Esophagus muscularis mucosa (tissue), 4 donors: ENCODE data around the gene ZDHHC12. TPM values are rescaled to one million over a fixed set of nuclear protein-coding genes. Genes with fewer than 3 reads are reported as not detected.

Experiments
- DNase-seq: peaks from one replicate; pipeline ENCODE4 v3.0.0-alpha.2; 2017; ENCODE audit errors: extremely low spot score
- H3K27ac ChIP-seq, 4 donors: fragments of 200-600 bp; sonication (generic); replicated peaks in 1 of 4; 1 replicate in 3 of 4; 2 replicates in 1 of 4; pipeline ENCODE4 v1.5.1; 2016 to 2019; ENCODE audit warnings: mild to moderate bottlenecking in 1 of 4
- H3K27me3 ChIP-seq, 4 donors: fragments of 200-600 bp; sonication (generic); one replicate each; pipeline versions ENCODE4 v1.5.1 to v1.6.0; 2016 to 2019
- H3K36me3 ChIP-seq, 4 donors: fragments of 200-600 bp; sonication (generic); one replicate each; pipeline ENCODE4 v1.5.1; 2016 to 2019
- H3K4me1 ChIP-seq, 4 donors: fragments of 200-600 bp; sonication (generic); one replicate each; pipeline ENCODE4 v1.5.1; 2016 to 2019
- H3K4me3 ChIP-seq, 4 donors: fragments of 200-600 bp; sonication (generic); 1 replicate in 2 of 4; 2 replicates in 2 of 4; pipeline ENCODE4 v1.5.1; 2016 to 2019; ENCODE audit warnings: mild to moderate bottlenecking in 4 of 4, moderate library complexity in 1 of 4
- H3K9me3 ChIP-seq, 4 donors: fragments of 200-600 bp; sonication (generic); 1 replicate in 3 of 4; 2 replicates in 1 of 4; pipeline ENCODE4 v1.5.1; 2016 to 2019
- CTCF ChIP-seq, 3 experiments: fragments of 200-600 bp in 2 of 3; fragments of 450-650 bp in 1 of 3; sonication (generic) in 2 of 3; IDR thresholded peaks; one replicate each; pipeline ENCODE4 v1.5.1; 2017 to 2019; ENCODE audit warnings: antibody characterized with exemption in 3 of 3, mild to moderate bottlenecking in 2 of 3, moderate library complexity in 1 of 3
- EP300 ChIP-seq: sonication (generic); formaldehyde crosslinking; IDR thresholded peaks from one replicate; pipeline ENCODE4 v1.6.1; 2017; ENCODE audit warnings: antibody characterized with exemption
- POLR2A ChIP-seq: fragments of 450-650 bp; IDR thresholded peaks from one replicate; pipeline ENCODE4 v1.6.1; 2017; ENCODE audit warnings: antibody characterized with exemption, moderate library complexity, mild to moderate bottlenecking, low read depth
- POLR2AphosphoS5 ChIP-seq, 2 donors: sonication (generic); formaldehyde crosslinking; IDR thresholded peaks; one replicate each; pipeline ENCODE4 v1.6.1; 2017; ENCODE audit warnings: antibody characterized with exemption in 2 of 2
- WGBS: methylation state at CpG from one replicate; pipeline ENCODE4 v1.1.5; 2018; 5-methylcytosine and 5-hydroxymethylcytosine counted together
- intact Hi-C: fragments of 100-400 bp; cut with DNase I; formaldehyde crosslinking; loops from one replicate; pipeline ENCODE4 v1.15.1; 2023
- total RNA-seq, 4 donors: library from RNA; depleted of rRNA; stranded (reverse); fragments of >200 nt; gene quantifications; one replicate each; pipeline versions ENCODE4 v1.1.0 to v1.2.1, GENCODE V29; 2016

The ZDHHC12 gene
- 10 to 100 TPM; 23.3 to 35.7 (median 29.8) TPM for total RNA-seq

- peaks cover 0 to 22% (median 13%) of the 10 kb centered on the region in 4 donors for H3K36me3 ChIP-seq
- DNase-seq, result peak; percentile 99
- intact Hi-C loops, result no loop called here
- no peaks in the 10 kb centered on the region for H3K9me3 ChIP-seq
- peak within 1 kb of the TSS; percentile 74 to 89 (median 82) for H3K27ac ChIP-seq
- peaks cover 4 to 24% (median 22%) of the 10 kb centered on the region in 4 donors for H3K4me1 ChIP-seq
- H3K4me3 ChIP-seq, result peak within 1 kb of the TSS; percentile 62 to 72 (median 65)
- H3K27me3 ChIP-seq, result no peaks in the 10 kb centered on the region
- 3% methylated on average over 14 of the region's 68 CpGs for WGBS
- TF ChIP-seq EP300, result no peak
- TF ChIP-seq POLR2AphosphoS5 (IDR thresholded peaks at IDR 0.05), result peak; percentile 62 to 94
- TF ChIP-seq CTCF (IDR thresholded peaks at IDR 0.05), result peak in 1 of 3 experiments; percentile 12
- peak; percentile 64 for TF ChIP-seq POLR2A
Measured at GRCh38 chr9:128723866-128724743, at the start of gene ZDHHC12. Gene ZDHHC12, minus strand, starts transcription at chr9:128724127. Its CDS starts 34 bp downstream, at chr9:128724093.

- peaks cover 0 to 5% (median 0%) of the 10 kb centered on the region in 4 donors for H3K9me3 ChIP-seq
- peaks cover 27 to 37% (median 32%) of the 10 kb centered on the region in 4 donors for H3K4me1 ChIP-seq
- TF ChIP-seq CTCF (IDR thresholded peaks at IDR 0.05), result no peak
- TF ChIP-seq POLR2A, result no peak
- no peak for TF ChIP-seq EP300
- no peak for TF ChIP-seq POLR2AphosphoS5 (IDR thresholded peaks at IDR 0.05)
- H3K4me3 ChIP-seq, result no peak overlapping the region
- WGBS, result 88% methylated on average over 5 of the region's 5 CpGs
- intact Hi-C loops, result no loop called here
- DNase-seq, result no peak
- no peak overlapping the region for H3K27ac ChIP-seq
- peaks cover 0 to 1% (median under 1%) of the 10 kb centered on the region in 4 donors for H3K36me3 ChIP-seq
- H3K27me3 ChIP-seq, result no peaks in the 10 kb centered on the region
Measured at GRCh38 chr9:128773049-128773448, 49.1 kb upstream of the ZDHHC12 start.

GRCh38 chr9:128771745-128772519, 48.0 kb upstream of the ZDHHC12 start, which contains the start of gene ZER1:
Gene ZER1, minus strand, starts transcription at chr9:128771927. Its CDS starts 16,362 bp downstream, at chr9:128755565.
- intact Hi-C loops, result no loop called here
- WGBS, result 2% methylated on average over 9 of the region's 72 CpGs
- Histone ChIP-seq H3K4me3 (peak within 1 kb of the TSS; percentile 76 to 98 (median 86)), H3K4me1 (peaks cover 27 to 41% (median 32%) of the 10 kb centered on the region in 4 donors), H3K27me3 (no peaks in the 10 kb centered on the region), H3K9me3 (peaks cover 0 to 5% (median 0%) of the 10 kb centered on the region in 4 donors), H3K36me3 (peaks cover 0 to 10% (median 9%) of the 10 kb centered on the region in 4 donors), H3K27ac (peak within 1 kb of the TSS; percentile 89 to 94 (median 92))
- peak; percentile 89 to 95 for TF ChIP-seq POLR2AphosphoS5 (IDR thresholded peaks at IDR 0.05)
- TF ChIP-seq POLR2A, result peak; percentile 63
- no peak for TF ChIP-seq EP300
- peak in 1 of 3 experiments; percentile 22 for TF ChIP-seq CTCF (IDR thresholded peaks at IDR 0.05)
- peak; percentile 98 for DNase-seq

GRCh38 chr9:128771094-128771721, 47.3 kb upstream of the ZDHHC12 start:
- H3K4me1 ChIP-seq, result peaks cover 27 to 41% (median 32%) of the 10 kb centered on the region in 4 donors
- intact Hi-C loops, result no loop called here
- peaks cover 0 to 5% (median 0%) of the 10 kb centered on the region in 4 donors for H3K9me3 ChIP-seq
- no peaks in the 10 kb centered on the region for H3K27me3 ChIP-seq
- DNase-seq, result no peak
- WGBS, result 2% methylated on average over 23 of the region's 28 CpGs
- H3K36me3 ChIP-seq, result peaks cover 0 to 12% (median 9%) of the 10 kb centered on the region in 4 donors
- H3K4me3 ChIP-seq, result peak overlapping the region; percentile 76 to 98 (median 86)
- peak overlapping the region; percentile 89 to 94 (median 92) for H3K27ac ChIP-seq
- no peak for TF ChIP-seq EP300
- no peak for TF ChIP-seq POLR2AphosphoS5 (IDR thresholded peaks at IDR 0.05)
- TF ChIP-seq POLR2A, result no peak
- no peak for TF ChIP-seq CTCF (IDR thresholded peaks at IDR 0.05)
